Body of pancreas (tissue), 4 donors: ENCODE measurements around the gene GPR156.

Experiments
- POLR2A ChIP-seq, 3 donors: fragments of 450-650 bp; IDR thresholded peaks; one replicate each; pipeline ENCODE4 v1.6.1; 2016; ENCODE audit warnings: antibody characterized with exemption in 3 of 3, mild to moderate bottlenecking in 2 of 3
- TF ChIP-seq, protein P1 (sequence below), 7 experiments: fragments of 450-650 bp in 4 of 7; fragments of 200-600 bp in 3 of 7; sonication (generic) in 3 of 7; IDR thresholded peaks; one replicate each; pipeline ENCODE4 v1.5.1; 2016 to 2019; ENCODE audit warnings: antibody characterized with exemption in 7 of 7

- TF ChIP-seq, protein P1, sequence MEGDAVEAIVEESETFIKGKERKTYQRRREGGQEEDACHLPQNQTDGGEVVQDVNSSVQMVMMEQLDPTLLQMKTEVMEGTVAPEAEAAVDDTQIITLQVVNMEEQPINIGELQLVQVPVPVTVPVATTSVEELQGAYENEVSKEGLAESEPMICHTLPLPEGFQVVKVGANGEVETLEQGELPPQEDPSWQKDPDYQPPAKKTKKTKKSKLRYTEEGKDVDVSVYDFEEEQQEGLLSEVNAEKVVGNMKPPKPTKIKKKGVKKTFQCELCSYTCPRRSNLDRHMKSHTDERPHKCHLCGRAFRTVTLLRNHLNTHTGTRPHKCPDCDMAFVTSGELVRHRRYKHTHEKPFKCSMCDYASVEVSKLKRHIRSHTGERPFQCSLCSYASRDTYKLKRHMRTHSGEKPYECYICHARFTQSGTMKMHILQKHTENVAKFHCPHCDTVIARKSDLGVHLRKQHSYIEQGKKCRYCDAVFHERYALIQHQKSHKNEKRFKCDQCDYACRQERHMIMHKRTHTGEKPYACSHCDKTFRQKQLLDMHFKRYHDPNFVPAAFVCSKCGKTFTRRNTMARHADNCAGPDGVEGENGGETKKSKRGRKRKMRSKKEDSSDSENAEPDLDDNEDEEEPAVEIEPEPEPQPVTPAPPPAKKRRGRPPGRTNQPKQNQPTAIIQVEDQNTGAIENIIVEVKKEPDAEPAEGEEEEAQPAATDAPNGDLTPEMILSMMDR (IDR thresholded peaks at IDR 0.05), result no peak
- TF ChIP-seq POLR2A (IDR thresholded peaks at IDR 0.05), result no peak
Measured at GRCh38 chr3:120311863-120312794, 27.1 kb upstream of the GPR156 start.
